VCaP (cell line): ENCODE results near the gene ZC3H18.
A peak's percentile ranks its signal among the peaks of the same experiment; 100 is the strongest.

Experiments used
- H3K27ac ChIP-seq: fragments of 450-650 bp; 2 replicates; pipeline ENCODE4 v1.5.1; 2017
- TF ChIP-seq, protein P1 (sequence below): fragments of 450-650 bp; conservative IDR thresholded peaks from 2 replicates; pipeline ENCODE4 v1.5.1; 2017; ENCODE audit warnings: mild to moderate bottlenecking, moderate library complexity

The ZC3H18 gene

DNA sequence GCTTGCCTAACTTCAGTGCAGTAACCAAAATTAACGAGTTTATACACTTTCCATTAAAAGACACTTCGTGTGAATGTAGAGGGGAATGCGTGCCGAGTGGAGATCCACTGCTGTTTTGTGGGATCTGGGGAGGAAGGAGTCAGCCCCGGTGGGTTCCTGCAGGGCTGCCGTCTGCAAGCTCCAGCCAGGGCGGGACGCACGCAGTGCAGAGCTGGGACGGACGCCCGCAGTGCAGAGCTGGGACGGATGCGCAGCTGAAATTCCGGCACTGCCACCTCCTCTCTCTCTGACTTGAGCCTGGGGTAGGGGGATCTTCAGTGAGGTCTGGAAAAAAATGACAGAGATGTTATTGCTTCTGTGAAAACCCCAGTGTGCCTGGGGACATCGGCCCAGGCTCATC lies 16.5 kb upstream of the ZC3H18 start:
- no peak overlapping the region for H3K27ac ChIP-seq
- TF ChIP-seq, protein P1, sequence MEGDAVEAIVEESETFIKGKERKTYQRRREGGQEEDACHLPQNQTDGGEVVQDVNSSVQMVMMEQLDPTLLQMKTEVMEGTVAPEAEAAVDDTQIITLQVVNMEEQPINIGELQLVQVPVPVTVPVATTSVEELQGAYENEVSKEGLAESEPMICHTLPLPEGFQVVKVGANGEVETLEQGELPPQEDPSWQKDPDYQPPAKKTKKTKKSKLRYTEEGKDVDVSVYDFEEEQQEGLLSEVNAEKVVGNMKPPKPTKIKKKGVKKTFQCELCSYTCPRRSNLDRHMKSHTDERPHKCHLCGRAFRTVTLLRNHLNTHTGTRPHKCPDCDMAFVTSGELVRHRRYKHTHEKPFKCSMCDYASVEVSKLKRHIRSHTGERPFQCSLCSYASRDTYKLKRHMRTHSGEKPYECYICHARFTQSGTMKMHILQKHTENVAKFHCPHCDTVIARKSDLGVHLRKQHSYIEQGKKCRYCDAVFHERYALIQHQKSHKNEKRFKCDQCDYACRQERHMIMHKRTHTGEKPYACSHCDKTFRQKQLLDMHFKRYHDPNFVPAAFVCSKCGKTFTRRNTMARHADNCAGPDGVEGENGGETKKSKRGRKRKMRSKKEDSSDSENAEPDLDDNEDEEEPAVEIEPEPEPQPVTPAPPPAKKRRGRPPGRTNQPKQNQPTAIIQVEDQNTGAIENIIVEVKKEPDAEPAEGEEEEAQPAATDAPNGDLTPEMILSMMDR = no peak

DNA sequence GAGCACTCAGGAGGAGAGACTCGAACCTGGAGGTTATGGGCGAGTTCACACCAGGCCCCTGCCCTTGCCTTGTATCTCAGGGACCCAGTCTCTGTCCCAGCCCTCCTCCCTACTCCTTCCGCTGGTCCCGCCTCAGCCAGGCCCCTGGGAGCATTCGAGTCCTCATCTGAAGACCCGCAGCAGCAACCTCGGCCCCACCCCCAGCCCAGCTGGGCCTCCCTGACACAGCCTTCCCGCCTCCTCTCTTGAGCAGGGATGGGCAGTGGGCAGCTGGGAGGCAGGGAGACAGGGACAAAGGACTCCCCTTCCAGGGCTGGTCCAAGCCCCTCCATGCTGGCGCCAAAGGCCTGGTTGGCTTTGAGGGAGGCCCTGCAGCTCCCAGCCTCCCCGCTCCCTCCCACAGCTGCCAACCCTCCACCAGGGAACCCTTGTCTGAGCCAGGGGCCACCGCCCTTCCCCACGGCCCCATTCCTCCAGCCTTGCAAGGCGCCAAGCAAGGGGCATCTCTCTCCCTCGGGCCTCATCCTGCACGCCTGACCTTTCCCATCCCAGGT lies 15.4 kb upstream of the ZC3H18 start:
- no peak overlapping the region for H3K27ac ChIP-seq
- TF ChIP-seq, protein P1 = no peak

DNA sequence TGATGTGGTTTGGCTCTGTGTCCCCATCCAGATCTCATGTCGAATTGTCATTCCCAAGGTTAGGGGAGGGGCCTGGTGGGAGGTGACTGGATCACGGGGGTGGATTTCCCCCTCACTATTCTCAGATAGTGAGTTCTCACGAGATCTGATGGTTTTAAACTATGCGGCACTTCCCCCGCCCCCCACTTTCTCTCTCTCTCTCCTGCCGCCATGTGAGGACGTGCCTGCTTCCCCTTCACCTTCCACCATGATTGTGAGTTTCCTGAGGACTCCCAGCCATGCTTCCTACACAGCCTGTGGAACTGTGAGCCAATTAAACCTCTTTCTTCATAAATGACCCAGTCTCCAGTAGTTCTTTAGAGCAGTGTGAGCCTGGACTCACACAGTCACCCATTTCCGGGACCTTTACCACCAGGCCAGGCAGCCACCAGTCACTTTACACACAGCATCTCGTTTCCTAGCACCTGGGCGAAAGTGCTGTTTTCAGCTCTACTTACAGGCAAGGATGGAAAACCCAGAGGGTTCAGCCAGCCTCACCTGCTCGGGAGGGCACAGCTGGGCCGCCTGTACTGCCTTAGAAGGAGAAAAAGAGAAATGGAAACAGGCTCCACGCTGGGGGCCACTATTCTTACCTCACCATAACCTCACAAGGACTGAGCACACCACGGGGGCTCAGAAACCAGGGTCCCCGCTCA lies 13.8 kb upstream of the ZC3H18 start:
- TF ChIP-seq, protein P1 = no peak
- no peak overlapping the region for H3K27ac ChIP-seq

DNA sequence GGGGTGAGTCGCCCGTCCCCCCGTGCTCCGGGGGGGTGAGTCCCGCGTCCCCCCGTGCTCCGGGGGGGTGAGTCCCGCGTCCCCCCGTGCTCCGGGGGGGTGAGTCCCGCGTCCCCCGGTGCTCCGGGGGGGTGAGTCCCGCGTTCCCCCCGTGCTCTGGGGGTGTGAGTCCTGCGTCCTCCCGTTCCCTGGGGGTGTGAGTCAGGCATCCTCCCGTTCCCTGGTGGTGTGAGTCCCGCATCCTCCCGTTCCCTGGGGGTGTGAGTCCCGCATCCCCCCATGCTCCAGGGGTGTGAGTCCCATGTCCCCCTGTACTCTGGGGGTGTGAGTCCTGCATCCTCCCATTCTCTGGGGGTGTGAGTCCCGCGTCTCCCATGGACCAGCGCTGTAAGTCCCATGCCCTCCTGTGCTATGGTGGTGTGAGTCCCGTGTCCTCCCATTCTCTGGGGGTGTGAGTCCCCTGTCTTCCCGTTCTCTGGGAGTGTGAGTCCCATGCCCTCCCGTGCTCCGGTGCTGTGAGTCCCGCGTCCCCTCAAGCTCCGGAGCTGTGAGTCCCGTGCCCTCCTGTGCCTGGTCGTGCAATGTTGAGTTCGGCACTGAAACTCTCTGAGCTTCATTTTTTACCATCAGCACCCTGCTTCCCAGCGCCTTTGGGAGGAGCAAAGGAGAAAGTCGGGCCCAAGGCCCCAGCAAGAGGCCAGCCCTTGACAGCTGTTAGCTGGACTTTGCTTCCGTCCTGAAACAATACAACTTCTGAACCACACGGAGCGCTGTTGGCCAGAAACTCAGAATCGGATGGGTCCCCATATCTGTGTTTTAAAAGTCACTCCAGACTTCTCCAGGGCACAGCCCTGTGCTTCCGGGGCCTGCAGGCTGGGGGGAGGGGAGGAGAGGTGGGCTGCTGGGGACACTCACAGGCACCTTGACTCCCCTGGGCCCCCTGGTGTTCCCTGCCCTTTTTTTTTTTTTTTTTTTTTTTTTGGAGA lies 11.5 kb upstream of the ZC3H18 start:
- H3K27ac ChIP-seq = no peak overlapping the region
- TF ChIP-seq, protein P1 = peak; percentile 51

DNA sequence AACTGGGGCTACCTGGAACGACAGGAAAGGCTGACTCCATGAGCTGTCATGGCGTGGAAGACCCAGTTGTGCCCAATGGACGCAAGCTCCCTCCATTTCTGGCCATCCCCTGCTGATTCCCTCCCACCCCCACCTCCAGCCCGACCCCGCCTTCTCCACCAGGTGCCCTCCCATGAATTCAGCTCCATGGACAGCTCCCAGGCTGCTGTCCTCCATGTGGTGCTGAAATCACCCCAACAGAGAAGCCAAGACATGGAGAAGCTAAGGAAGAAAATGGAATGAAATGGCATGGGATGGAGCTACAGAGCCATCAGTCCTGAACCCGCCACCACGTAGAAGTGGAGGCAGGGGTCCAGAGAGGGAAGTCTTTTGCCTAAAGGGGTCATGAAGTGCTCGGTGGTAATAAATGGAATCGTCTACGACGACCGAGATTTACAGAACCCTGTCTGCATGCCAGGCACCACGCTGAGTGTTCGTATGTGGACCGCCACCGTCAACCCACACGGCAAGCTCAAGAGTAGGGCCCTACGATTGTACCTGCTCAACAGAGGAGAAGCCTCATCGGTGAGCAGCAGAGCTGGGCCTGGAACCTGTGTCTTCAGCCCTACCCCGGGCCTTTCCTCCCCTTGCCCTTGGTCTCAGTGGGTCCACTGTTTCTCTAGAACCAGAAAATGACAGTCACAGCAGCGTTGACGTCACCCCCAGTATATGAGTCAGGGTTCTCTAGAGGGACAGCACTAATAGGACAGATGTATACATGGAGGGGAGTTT lies 9.3 kb upstream of the ZC3H18 start:
- no peak overlapping the region for H3K27ac ChIP-seq
- TF ChIP-seq, protein P1 = no peak

DNA sequence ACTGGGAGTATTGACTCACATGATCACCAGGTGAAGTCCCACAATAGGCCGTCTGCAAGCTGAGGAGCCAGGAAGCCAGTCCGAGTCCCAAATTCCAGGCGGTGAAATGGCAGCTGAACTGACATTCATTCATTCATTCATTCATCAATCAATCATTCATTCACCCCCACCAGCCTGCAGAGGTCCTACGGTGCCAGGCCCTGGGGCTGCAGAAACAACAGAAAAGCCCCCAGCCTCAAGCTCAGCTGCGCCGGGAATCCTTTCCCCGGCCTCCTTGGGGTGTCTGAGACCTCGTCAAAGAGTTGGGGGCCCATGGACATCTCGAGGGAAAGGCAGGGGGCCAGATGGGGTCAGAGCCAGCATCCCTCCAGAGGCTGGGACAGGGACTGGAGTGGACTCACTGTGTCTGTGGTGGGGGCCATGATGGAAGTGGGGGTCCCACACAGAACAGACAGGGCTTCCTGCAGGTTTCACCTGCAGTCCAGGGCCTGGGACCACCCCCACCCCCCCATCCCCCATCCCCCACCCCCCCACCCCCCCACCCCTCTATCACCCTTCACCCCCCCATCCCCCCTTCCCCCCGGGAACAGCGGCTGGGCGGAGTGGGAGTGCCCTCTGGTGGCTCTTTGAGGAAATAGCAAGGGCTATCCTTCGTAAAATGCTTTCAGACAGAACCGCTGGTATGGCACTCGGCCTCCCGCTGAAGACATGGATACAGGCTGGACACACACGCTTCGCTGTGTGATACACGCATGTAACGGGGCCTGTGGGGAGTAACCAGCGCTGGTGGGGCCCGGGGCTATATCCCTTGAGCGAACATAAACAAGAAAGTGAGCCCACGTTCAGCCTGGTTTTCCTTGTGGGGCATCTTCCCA lies 8.5 kb upstream of the ZC3H18 start:
- no peak overlapping the region for H3K27ac ChIP-seq
- TF ChIP-seq, protein P1 = peak; percentile 51
